Panc1 (cell line): Measurements from ENCODE around the gene CSNK1G1.

Experiments used
- CTCF ChIP-seq: fragments of 450-650 bp; IDR thresholded peaks from 2 replicates; pipeline ENCODE4 v1.5.1; 2017; ENCODE audit warnings: mild to moderate bottlenecking
- POLR2AphosphoS5 ChIP-seq: IDR thresholded peaks from 2 replicates; pipeline ENCODE4 v1.6.1; 2012; ENCODE audit warnings: mild to moderate bottlenecking, low read depth, low read length, moderate library complexity

GRCh38 chr15:64216730-64217428 lies 139.1 kb downstream of the CSNK1G1 start:
- TF ChIP-seq CTCF: no peak
- TF ChIP-seq POLR2AphosphoS5: no peak
